ENCODE measurements around the gene FGF10.

GRCh38 chr5:44385291-44385900 is 3.8 kb downstream of the FGF10 start:
- no peak for TF ChIP-seq POLR2AphosphoS5 (IDR thresholded peaks at IDR 0.05; ENCODE audit: low read depth, low read length)
- no peak for TF ChIP-seq SIN3A (IDR thresholded peaks at IDR 0.05; ENCODE audit: borderline replicate concordance, insufficient read depth, low read length)
- TF ChIP-seq TAF1 (IDR thresholded peaks at IDR 0.05; ENCODE audit: borderline replicate concordance, insufficient read depth, low read length), result no peak
- no peak for TF ChIP-seq REST (IDR thresholded peaks at IDR 0.05; ENCODE audit: insufficient read depth in 1 of 2, low read depth in 2 of 2, low read length in 2 of 2)
- no peak for TF ChIP-seq FOXP2 (optimal IDR thresholded peaks at IDR 0.05; ENCODE audit: borderline replicate concordance, extremely low read depth, extremely low read length, insufficient read depth)
